AG04449 (cell line): ENCODE data around the gene AP1G1.

Source experiments
- CTCF ChIA-PET: fragments of 350-600 bp; formaldehyde crosslinking; extraction: SDS; loops from one replicate; lab custom pipeline; 2021; ENCODE audit warnings: antibody characterized with exemption; lab: Yijun Ruan, JAX
- POLR2A ChIA-PET: fragments of 400-600, 350-600 bp; formaldehyde crosslinking; extraction: SDS; loops from one replicate; lab custom pipeline; 2020; ENCODE audit warnings: antibody characterized with exemption, inconsistent platforms; lab: Yijun Ruan, JAX
- DNase-seq: peaks from one replicate; pipeline ENCODE4 v3.0.0-alpha.2; 2010; ENCODE audit warnings: low read depth, low spot score
- H3K4me3 ChIP-seq: 2 replicates; pipeline ENCODE4 v1.5.1; 2011; ENCODE audit warnings: low read depth, mild to moderate bottlenecking, control low read depth, low read length
- CTCF ChIP-seq: IDR thresholded peaks from one replicate; pipeline ENCODE4 v1.5.1; 2011; ENCODE audit warnings: mild to moderate bottlenecking, moderate library complexity, low read length, control low read depth, inconsistent platforms; ENCODE audit not compliant: insufficient read depth; ENCODE audit errors: missing control alignments

AP1G1 gene

GRCh38 chr16:71808593-71809459 lies at the start of gene AP1G1:
TSS of gene AP1G1 (minus strand) at chr16:71808834. CDS start at chr16:71789479, 19,355 bp downstream.
- ChIA-PET CTCF (interaction anchor here (1.2 to 3.8 kb wide), 4 partner anchors 14 to 153 kb away, joined by 3 to 15 read pairs (median 4); no protein-coding TSS in a partner anchor), POLR2A (interaction anchor here (0.7 to 1.1 kb wide), 3 partner anchors 31 to 285 kb away, joined by 3 read pairs; partner anchors contain the start of genes DHX38 and TXNL4B)
- DNase-seq: peak; percentile 92
- TF ChIP-seq CTCF: no peak
- peak within 1 kb of the TSS; percentile 92 for H3K4me3 ChIP-seq

GRCh38 chr16:71855937-71856662 lies 47.5 kb upstream of the AP1G1 start:
- POLR2A ChIA-PET: no interaction called here
- no peak overlapping the region for H3K4me3 ChIP-seq
- no peak for DNase-seq
- CTCF ChIA-PET: interaction anchor here (0.6 to 25.4 kb wide), 2 partner anchors 9 to 26 kb away, joined by 3 to 295 read pairs; partner anchors contain the start of gene ZNF821
- no peak for TF ChIP-seq CTCF

GRCh38 chr16:71854369-71854948 lies 45.8 kb upstream of the AP1G1 start:
- DNase-seq: no peak
- ChIA-PET POLR2A (no interaction called here), CTCF (interaction anchor here (0.6 to 25.4 kb wide), 4 partner anchors 12 to 1083 kb away, joined by 3 to 295 read pairs (median 3); partner anchors contain the start of gene ZNF821)
- TF ChIP-seq CTCF: no peak
- H3K4me3 ChIP-seq: no peak overlapping the region

GRCh38 chr16:71853413-71853812 lies 44.8 kb upstream of the AP1G1 start:
- H3K4me3 ChIP-seq: no peak overlapping the region
- DNase-seq: no peak
- ChIA-PET POLR2A (interaction anchor here (0.6 kb wide), 1 partner anchor 28 kb away, joined by 3 read pairs; no protein-coding TSS in a partner anchor), CTCF (interaction anchor here (1.1 to 25.4 kb wide), 2 partner anchors 13 to 28 kb away, joined by 3 to 295 read pairs; partner anchors contain the start of gene ZNF821)
- TF ChIP-seq CTCF: no peak

- ChIA-PET POLR2A (no interaction called here), CTCF (interaction anchor here (25.4 kb wide), 1 partner anchor 29 kb away, joined by 295 read pairs; the partner anchor contains the start of gene ZNF821)
- H3K4me3 ChIP-seq: no peak overlapping the region
- no peak for DNase-seq
- TF ChIP-seq CTCF: no peak
Observed at GRCh38 chr16:71852561-71852960, 43.9 kb upstream of the AP1G1 start.
